HG03039 (cell line): ENCODE data around the gene CSNK1G3.

Experiments used
- ATAC-seq: cut with Tn5 transposase; IDR thresholded peaks from one replicate; pipeline ENCODE4 v1.9.1; 2021; ENCODE audit warnings: mild to moderate bottlenecking, moderate library complexity; ENCODE audit not compliant: unreplicated experiment

Gene CSNK1G3

DNA sequence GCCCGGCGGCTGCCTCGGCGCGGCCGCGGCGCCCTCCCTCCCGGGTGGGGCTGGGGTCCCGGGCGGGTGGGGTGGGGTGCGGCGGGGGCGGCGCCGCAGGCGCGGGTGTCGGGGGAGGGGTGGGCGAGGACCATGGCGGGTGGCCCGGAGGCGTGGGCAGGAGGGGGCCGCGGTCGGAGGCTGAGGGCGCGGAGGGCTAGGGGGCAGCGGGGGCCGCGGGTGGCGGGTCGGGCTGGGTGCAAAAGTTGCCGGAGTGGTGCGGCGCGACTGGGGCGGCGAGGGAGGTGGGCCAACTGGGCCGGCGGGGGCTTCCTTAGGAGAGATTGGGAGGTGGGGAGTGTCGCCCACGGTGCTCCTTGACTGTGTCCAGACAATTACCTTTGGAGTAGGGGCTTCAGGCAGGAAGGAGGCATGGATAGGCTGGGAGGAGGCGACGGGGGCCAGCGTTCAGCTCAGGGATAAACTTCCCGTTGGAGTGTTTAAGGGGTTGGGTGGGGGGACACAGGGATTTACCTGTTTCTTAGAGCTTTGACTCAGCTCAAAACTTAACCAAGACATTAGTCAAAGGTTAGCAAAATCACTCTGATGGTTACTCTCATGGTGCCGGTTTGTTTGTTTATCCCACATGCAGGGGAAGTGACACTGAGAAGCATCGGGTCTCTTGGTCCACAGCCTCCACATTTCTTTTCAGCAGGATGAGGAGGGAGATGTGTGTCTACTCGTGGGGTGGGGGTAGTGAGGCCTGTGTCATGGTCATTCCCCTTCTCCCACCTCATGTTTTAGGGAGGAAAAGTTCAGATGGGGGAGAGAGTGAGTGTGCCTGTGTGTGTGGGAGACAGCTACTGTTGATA lies 859 bp downstream of the CSNK1G3 start:
- ATAC-seq, result peak; percentile 7

DNA sequence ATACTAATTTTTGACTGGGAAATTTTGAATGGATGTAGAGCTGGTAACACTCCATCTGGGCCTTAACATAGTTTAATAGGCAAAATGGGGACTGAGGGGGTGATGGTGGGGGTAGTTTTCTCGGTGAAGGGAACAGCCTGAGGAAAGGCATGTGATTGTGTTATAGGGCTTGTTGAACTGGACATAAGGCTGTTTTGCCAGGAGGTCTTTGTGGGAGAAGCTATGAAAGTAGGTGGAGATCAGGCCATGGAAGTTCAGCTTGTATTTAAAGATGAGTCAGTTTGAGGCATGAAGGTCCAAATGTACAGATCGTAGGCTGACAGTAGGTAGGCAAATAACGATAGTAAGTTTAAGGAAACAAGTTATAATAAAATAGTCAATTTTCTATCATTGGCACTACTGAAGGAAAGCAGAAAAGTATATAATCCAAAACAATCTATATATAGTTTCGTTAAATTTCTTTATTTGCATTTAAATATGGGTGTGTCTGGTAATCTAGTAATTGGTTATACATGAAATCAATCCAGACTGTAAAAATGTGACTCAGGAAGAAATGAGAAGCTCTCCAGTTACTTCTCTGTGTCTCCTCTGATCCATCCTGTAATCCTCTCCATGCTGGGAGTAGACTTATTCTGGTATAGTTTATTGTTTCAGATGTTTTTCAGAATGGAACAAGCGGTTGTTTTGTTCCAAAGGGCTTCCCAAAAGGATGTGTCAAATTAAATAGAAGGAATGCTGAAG lies 2.8 kb downstream of the CSNK1G3 start:
- no peak for ATAC-seq

DNA sequence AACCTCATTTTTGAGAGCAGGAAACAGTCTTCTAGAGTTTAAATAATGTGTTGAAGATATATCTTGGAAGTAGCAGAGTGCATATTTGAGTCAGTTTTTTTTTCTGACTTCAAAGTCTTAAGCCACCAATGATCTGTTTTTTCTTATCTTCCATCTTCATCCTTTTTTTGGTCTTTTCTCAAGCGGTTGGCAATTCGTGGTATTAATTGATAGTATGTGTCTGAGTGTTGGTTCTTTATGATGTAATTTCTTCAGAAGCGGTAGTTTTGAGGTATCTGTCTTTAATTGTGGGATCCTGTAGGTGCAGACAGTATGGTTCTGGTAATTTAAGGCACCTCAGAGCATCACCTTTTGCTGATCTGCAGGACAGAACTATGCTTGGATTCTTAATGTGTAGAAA lies 3.9 kb downstream of the CSNK1G3 start:
- no peak for ATAC-seq

DNA sequence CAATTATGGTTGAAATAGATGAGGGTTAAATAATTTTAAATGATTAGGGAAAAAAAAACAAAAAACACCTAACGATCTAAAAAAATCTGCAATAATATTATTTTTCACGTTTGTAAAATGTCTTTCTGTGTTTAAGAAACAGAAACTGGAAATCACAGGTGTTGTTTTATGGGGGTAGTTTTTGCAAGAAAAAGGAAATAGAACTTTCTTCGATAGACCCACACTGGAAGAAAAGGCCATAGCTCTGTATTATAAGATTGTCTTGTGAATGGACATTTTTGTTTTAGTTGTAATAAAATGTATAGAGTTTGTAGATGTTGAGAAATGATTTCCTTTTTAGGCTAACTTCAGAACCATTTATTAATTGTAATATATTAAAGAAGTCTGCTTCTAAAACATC lies 5.5 kb downstream of the CSNK1G3 start:
- ATAC-seq, result no peak

DNA sequence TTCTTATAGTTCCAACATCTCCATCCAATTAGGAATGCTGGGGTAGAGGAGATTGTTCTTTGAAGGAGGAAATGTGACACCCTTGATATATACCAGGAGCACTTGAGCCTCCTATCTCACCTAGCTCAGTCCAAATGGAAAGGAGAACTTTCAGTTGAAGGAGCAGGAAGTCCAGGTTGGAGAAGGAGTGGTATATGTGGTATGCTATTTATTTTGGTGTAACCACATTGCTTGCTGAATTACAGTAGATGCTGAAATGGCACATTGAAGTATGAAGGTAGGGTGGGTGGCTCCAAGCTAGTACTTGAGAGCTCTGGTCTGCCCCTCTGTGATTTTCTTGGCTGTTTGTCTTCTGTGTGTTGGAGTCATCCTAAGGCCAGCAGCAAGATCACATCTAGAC lies 6.1 kb downstream of the CSNK1G3 start:
- ATAC-seq, result no peak

DNA sequence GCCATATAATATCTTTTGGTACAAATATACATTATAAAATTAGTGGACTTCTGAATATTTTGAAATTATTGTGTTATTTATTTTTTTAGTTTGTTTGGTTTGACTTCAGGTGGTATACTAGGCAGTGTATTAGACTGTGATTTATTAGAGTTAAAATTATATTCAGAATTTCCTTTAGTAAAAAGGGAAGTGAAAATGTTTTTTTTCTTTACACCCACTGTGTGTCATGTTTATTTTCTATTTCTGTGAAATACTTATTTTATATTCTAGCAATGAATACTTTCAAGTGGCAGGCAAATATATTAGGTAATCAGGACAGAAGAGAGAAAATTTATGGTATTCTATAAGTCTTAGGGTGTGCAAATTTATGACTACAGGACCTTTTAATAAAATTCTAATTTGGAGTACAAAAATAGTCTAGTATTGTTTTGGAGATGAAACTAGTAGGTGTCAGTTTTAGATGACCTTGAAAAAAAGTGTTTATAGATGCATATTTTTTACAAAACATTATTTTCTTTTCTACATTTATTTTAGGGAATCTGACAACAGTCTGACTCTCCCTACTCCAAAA lies 8.8 kb downstream of the CSNK1G3 start:
- peak; percentile 42 for ATAC-seq

DNA sequence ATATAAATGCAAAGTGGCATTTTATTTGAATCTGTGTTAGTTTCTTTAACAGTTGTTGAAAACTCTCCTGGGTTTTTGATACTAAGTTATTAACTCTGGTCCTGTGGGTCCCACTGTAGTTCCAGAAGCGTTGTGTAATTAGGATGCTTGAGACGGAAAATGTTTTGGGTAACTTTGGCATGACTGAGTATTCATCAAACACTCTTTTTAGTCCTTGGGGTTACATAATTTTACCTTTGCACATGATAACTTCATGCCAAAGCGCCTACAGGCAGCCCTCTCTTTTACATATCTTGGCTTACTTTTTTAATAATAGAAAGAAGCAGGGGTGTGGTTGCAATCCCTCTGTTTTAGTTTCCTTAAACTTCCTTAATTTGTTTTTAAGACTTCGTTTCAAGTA lies 12.2 kb downstream of the CSNK1G3 start:
- no peak for ATAC-seq

DNA sequence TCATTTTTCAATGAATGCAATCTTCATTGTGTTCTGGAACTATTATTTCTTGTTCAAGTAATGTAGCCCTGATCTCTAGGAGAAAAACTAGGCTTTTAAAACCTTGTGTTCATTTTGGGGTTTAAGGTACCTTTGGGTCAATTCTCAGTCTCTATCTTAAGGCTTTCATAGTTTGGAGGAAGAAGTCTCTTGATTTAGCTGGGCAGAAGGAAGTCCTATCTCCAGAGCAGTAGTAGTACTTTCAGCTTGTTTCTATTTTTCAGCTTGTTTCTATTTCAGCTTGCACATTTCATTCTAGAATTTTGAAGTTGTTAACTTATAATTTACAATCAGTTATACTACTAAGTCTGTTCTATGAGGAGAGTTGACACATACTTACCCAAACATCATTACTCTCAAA lies 15.2 kb downstream of the CSNK1G3 start:
- no peak for ATAC-seq

DNA sequence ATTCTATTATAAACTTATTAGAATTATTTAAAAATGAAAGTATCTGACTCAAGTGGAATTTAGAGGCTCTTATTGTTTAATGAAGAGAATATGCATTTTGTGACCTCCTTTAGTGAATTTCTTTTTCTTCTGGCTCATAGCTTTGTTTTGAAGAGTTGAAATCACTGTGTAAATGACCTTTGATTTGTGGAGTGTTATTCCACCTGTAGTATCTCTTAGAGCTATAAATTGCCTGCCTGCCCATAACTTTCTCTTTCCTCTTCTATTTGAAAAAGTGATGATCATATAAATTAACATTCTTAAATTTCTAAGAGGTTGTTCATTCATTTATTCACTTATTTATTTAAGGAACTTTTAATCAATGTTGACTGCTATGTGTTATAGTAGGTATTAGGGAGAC lies 16.1 kb downstream of the CSNK1G3 start:
- no peak for ATAC-seq

DNA sequence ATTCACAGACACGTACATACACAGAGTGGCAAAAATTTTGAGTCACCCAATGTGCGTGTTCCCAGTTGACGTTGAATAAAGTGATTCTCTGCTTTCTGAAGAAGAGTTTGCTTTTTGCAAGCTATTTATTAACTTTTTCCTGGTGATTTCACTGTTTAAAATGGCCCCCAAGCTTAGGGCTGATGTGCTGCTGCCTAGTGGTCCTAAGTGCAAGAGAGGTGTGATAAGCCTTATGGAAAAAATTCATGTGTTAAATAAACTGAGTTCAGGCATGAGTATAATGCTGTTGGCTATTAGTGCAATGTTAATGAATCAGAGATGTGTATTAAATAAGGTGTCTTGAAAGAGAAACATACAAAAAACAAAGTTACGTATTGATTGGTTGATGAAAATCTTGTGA lies 16.9 kb downstream of the CSNK1G3 start:
- no peak for ATAC-seq

DNA sequence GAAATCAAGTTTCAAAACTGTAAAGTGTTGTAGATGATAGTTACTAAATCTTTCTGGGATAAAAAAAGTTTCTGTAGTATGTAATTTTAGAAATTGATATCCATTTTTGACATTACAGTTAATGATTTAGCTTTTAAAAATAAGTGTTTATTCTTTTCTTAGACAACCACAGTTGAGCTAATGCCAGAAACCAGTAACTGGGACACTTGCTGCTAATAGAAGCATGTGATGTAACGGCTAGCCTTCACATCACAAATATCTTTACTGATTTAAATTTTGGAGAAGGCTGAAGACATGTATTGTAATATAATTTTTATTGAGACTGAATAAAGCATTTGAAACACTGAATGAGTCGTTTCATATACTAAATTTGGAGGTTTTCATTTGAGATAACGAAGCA lies 18.8 kb downstream of the CSNK1G3 start:
- no peak for ATAC-seq

DNA sequence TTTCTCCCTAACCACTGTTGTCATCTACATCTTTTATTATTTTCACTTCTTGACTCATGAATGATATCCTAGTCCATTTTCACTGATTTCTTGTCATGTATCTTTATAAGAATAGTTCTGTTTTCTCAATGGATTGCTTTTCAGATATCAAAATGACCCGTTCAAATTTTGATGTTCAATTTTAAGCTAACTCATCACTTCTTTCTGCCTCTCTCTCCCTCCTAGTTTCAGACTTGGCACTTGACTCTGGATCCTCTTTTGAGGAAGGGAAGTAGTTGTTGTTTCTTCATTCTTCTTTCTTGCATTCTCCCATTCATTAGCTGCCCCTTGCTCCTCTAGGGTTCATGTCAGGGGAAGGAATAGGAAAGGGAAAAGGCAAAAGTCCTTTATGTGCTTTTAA lies 23.7 kb downstream of the CSNK1G3 start:
- ATAC-seq, result no peak

DNA sequence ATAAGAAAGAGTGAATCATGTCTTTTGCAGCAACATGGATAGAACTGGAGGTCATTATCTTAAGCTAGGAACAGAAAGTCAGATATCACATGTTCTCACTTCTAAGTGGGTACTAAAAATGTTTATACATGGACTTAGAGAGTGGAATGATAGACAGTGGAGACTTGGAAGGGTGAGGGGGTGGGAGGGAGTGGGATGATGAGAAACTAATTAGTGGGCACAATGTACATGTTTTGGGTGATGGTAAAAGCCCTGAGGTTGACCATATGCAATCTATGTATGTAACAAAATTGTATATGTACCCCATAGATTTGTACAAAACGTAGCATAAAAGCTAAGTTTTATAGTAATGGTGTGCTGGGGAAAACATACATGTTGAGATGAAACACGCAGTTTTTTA lies 25.3 kb downstream of the CSNK1G3 start:
- no peak for ATAC-seq

DNA sequence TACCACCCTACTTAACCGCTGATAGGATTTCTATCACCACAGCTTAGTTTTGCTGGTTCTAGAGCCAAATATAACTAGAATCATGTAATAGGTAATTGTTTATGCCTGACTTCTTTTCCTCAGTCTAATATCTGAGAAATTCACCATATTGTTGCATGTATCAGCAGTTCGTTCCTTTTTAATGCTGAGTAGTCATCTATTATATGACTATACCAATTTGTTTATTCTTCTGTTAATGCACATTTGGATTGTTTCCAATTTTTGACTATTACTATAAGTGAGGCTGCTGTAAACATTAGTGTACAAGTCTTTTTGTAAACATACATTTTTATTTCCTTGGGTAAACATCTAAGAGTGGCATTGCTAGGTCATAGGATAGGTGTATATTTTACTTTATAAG lies 25.9 kb downstream of the CSNK1G3 start:
- ATAC-seq, result no peak

DNA sequence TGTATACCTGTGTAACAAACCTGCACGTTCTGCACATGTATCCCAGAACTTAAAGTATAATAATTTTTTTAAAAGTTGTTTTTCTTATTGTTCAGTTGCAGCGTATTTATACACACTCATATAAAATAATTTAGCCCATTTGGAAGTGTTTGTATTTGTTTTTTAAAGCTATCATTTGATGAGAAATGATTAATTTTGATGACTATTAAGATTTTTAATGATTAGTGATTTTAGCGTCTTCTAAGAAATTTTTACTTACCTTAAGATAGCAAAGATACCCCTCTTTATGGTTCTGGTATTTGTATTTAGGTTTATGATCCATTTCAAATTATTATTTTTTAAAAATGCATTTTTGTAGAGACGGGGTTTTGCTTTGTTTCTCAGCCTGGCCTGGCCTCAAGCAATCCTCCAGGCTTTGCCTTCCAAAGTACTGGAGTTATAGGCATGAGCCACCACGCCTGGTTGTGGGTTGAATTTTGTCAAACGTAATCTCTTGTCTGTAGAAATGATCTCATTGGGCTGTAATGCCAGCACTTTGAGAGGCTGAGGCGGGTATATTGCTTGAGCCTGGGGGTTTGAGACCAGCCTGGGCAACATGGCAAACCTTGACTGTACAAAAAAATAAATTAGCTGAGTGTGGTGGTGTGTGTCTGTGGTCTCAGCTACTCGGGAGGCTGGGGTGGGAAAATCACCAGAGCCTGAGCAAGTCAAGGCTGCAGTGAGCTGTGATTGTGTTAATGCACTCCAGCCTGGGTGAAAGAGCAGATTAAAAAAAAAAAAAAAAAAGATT lies 26.9 kb downstream of the CSNK1G3 start:
- no peak for ATAC-seq

DNA sequence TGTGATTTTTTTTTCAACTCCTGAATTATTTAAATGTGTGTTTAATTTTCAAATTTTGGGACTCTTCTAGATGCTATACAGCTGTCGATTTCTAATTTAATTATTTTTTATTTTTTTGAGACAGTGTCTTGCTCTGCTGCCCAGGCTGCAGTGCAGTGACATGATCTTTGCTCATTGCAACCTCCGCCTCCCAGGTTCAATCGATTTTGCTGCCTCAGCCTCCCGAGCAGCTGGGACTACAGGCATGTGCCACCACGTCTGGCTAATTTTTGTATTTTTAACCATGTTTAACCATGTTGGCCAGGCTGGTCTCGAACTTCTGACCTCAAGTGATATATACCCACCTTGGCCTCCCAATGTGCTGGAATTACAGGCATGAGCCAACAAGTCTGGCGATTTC lies 28.6 kb downstream of the CSNK1G3 start:
- no peak for ATAC-seq

DNA sequence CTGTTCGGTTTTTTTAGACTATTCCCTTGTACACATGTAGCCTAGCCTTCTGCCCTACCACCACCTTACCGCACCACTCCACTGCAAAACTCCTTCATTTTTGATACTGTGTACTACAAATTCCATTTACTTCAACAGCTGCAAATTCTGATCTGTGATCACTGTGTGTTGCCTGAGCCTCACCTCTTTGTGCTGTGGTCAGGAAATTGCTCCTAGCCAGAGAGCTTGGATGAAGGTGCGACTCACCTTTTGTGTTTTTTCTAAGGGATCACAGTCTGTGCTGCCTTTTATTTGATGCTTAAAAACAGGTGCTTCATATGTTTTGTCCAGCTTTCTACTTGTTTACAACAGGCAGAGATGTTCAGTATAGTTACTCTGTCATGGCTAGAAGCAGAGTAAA lies 31.5 kb downstream of the CSNK1G3 start:
- no peak for ATAC-seq

DNA sequence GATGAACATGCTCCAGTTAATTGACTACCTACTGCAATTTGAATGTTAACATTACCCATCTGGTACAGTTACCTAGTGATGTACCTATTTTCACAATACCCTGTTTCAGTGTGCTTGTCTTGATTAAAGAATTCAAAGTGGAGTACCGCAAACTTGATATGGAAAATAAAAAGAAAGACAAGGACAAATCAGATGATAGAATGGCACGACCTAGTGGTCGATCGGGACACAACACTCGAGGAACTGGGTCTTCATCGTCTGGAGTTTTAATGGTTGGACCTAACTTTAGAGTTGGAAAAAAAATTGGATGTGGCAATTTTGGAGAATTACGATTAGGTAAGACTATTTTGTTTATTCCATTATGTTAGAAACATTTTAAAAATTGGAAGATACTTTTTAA lies 33.5 kb downstream of the CSNK1G3 start:
- ATAC-seq, result no peak

DNA sequence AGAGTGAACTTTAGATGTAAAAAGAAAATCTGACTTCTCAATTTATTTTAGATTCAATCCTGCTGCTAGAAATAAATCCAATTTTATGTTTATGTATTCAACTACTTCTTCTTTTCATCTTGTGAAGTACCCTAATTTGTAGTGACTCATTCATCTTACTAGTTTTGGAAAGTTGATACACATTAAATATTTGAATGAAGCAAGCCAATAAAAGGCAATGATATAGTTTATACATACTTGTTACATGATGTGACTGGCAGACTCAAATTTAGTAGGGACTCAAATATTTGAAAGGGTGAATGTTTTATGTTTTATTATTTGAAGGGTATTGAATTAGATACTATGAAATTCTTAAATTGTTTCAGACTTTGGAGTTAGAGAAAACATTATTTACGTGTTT lies 34.7 kb downstream of the CSNK1G3 start:
- ATAC-seq, result no peak

DNA sequence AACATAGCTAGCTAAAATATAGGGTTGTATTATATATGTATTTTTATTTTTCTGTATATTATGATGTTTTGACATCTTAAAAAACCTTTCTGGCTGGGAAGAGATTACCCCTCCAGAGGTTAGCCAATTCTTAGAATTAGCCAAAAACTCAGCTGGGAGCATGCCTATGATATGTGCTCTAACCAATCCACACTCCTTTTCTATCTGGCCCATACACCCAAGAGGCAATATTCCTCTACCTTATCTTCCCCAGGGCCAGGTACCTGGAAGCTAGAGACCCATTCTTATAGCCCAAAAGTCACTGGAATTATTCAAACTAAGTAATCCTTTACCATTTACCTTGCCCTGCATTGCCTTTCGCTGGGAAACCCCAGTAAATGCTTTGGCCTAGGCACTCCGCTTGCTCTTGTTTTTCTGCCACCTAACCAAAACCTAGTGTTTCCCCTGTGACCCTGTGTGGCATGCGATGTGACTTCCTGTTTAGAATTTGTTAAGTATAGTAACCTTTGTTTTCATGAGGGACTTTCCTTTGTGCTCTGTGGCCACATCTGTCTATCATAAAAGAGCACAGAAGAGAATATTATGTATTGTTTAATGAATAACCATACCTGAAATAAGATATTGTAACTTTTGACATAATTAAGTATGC lies 37.4 kb downstream of the CSNK1G3 start:
- peak; percentile 99 for ATAC-seq

DNA sequence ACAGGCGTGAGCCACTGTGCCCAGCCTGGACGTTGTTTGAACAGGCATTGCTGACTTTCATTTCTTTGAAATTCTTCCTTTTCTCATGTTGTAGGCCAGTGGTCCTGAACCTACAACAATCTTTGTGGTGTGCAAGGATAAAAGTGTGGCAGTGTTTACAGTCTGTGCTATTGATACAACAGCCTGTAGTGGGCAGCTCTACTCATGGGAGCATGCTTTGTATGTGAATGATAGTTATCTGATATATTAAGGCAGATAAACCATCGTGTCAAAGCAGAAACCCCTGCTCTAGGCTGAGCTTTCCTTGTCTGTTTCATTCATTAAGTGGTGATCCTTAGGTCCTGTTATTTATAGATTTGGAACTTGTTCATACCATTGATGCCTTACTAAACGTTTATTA lies 42.6 kb downstream of the CSNK1G3 start:
- no peak for ATAC-seq
